ENCODE data around the gene FABP6.

Gene FABP6

GRCh38 chr5:160263326-160263855, 34.1 kb downstream of the FABP6 start:
- DNase-seq: no peak

DNA sequence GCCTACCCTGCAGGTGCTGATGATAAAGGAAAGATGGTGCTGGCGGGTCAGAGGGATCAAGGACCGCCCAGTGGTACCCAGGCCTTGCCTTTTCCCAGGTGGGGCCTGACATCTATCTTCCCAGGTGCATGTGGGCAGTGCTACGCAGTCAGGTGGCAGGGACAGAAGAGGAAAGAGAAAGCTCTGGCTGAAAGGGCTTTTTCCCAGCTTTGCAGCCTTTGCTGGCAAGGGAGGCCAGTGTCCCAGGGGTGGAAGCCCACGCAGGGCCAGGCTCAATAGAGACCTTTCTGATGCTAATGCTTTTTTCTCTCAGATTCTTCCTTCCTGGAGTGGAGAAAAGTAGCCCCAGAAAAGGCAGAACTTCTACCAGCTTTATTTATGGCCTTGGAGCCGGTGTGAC, 36.7 kb downstream of the FABP6 start:
- DNase-seq: no peak

DNA sequence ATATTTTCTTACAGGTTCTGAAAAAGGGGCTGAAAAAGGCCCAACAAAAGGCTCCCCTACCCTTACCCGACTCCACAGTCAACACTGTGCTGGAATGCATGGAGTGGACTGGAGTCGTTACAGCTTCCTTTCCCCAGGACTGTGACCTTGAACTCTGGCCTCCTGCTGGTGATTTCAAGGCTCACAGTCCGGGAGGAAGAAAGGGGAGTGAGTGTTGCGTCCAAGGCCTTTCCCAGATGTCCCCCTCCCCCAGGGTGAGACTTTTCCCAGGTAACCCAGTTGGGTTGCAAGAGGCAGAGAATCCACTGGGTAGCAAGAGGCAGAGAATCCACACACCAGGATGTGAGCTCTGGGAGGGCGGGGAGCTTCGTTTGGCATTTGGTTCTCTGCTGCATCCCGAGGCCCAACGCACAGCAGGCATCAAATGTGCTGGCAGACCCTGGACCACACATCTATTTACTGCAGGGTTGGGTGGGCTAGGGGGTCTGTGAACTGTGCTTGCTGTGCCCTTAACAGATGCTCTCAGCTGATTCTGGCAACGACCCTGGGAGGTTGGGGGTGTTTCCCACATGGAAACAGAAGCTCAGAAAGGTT, 37.5 kb downstream of the FABP6 start:
- no peak for DNase-seq

DNA sequence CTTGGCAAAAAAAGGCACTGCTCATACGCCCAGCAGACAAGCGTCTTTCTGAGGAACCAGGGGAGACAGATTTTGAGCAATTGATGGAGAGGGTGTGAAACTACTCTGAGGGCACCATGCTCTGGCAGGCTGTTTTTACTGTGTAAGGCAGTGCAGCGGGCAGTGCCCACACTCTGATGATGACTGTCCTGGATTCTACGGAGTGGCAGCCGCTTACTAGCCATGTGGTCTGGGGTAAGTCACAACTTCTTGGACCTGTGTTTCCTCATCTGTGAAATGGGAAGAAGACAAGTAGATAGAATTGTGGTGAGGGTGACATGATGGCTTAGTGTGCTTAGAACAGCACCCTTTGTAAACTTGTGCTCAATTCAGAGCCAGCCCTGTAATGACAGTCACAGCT, 38.8 kb downstream of the FABP6 start:
- DNase-seq: no peak

GRCh38 chr5:160269017-160269416, 39.7 kb downstream of the FABP6 start:
- DNase-seq: no peak

DNA sequence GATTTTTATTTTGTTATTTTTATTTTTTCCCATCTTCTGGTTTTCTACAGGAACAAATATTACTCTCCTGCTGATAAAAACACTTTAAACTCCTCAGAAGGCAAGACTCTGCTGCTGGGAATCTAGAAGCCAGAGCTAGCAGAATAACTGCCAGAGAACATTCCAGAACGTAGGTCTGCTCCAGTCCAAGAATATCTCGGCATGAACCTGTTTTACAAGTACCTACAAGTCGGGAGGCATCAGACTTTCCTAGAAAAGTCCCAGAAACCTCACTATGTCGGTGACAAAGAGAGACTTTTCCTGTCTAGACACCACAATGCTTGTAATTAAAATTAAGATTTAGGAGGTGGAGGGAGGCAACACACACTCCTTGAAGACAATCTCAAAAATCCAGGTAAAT, 41.4 kb downstream of the FABP6 start:
- DNase-seq: no peak

DNA sequence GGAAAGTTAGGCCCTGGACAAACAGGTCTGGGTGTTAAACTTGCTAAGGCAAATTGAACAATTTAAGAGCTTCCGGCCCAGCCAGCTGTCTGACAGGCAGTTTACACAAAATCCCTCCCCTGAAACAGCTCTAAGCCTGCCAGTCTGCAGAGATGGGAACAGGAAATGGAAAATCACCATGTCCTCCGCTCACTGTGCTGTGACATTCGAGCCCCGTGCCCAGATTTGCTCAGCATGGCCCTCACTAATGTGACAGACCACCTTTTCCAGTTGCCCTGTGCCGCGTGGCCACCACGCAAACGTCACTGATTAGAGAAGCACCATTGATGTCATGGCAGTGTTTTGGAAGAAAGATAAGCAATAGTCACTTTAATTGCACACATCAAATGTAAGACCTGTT, 42.1 kb downstream of the FABP6 start:
- DNase-seq: no peak

DNA sequence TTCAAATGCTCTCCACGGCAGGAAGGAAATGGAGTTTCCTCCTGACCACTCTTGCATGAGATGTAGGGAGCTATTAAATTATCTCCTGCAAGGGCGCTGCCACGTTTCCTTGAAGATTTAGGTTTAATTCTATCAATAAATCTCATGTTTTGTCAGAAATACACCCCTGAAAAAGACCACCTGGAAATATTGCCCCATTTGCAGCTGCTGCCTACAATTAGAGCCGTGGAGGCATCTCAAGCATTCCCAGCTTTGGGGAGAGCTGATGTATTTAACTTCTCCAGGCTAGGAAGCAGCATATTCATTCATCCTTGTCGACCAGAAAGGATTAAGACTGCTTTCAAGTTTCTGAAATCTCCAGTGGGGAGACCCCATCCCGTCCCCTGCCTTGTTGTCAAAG, 42.5 kb downstream of the FABP6 start:
- DNase-seq: no peak

- no peak for DNase-seq
Measured at GRCh38 chr5:160272264-160272663, 43.0 kb downstream of the FABP6 start.

GRCh38 chr5:160272889-160273288, 43.6 kb downstream of the FABP6 start:
- no peak for DNase-seq

GRCh38 chr5:160274483-160274931, 45.2 kb downstream of the FABP6 start:
- no peak for DNase-seq

- no peak for DNase-seq
Measured at GRCh38 chr5:160278343-160278742, 49.0 kb downstream of the FABP6 start.

GRCh38 chr5:160280384-160281095, 51.2 kb downstream of the FABP6 start:
- no peak for DNase-seq

GRCh38 chr5:160281275-160281674, 52.0 kb downstream of the FABP6 start:
- DNase-seq: no peak

DNA sequence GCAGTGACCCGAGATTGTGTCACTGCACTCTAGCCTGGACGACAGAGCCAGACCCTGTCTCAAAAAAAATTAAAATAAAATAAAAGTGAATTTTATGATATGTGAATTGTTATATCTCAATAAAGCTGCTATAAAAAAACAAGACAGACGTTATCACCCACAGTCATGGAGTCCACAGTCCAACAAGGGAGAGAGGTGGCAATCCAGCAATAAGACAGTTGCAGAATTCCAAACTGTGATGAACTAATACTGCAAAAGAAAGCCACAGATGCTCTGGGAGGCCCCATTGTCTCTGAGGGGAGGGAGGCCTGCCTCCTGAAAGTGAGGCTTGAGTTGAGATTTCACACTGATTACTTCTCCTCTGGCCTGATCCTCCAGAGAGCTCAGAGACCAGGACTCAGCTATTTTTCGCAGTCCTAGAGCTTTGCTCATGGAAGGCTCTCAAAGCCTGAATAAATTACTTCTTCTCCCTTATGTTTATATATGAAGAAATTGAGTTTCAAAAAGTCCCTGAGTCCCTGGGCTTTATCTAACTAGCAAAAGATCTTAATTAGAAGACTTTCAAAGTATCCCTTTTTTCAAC, 55.1 kb downstream of the FABP6 start:
- DNase-seq: no peak

DNA sequence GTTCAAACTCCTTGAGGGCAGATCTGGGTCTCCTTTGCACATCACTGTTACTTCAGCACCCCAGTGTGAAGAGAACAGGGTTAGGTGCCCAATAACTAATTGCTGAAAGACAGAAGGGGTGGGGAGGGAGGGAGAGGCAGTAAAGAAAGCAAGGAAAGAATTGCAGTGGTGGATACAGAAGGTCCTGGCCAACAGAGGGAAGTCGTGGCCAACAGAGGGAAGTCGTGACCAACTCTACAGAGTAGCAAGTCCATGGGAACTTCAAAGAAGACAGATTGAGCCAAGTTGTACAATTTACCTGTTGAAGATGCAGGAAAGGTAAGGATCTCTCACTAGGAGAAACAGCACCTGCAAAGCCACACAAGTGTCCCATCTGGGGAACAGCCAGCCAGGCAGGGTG, 56.0 kb downstream of the FABP6 start:
- DNase-seq: no peak

DNA sequence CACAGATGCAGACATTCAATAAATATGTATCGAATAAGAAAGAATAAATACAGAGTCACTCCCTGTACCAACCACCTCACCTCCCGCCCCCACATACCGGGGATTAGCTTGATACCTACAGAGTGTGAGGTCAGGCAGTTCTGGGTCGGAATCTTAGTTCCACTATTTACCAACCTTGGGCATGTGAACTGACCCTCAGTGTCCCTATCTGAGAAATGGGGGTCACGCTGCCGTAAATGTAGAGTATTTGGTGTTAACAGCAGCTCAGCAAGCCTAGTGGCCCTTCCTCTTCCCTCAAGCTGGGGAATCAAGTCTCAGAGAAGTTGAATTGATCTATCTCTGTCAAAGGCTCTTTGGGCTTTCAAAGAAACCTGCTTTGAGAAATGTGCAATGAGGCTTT, 57.6 kb downstream of the FABP6 start:
- DNase-seq: no peak

GRCh38 chr5:160287378-160288051, 58.2 kb downstream of the FABP6 start:
- no peak for DNase-seq
